Stomach (tissue), 9 donors: ENCODE data around the gene ZNF584. TPM values are rescaled to one million over a fixed set of nuclear protein-coding genes. Genes with fewer than 3 reads are reported as not detected.

Source experiments
- DNase-seq, 2 donors: peaks; one replicate each; pipeline versions ENCODE4 v3.0.0 to v3.0.0-alpha.2; 2013 to 2019
- H3K27ac ChIP-seq, 5 donors: fragments of 200-600 bp in 4 of 5; sonication (generic) in 4 of 5; one replicate each; pipeline ENCODE4 v1.5.1; 2013 to 2019; ENCODE audit warnings: mild to moderate bottlenecking in 1 of 5, moderate library complexity in 1 of 5
- H3K27me3 ChIP-seq, 3 donors: fragments of 200-600 bp; sonication (generic); one replicate each; pipeline ENCODE4 v1.5.1; 2017 to 2019; ENCODE audit warnings: mixed run types in 1 of 3
- H3K36me3 ChIP-seq, 4 donors: fragments of 200-600 bp; sonication (generic); 1 replicate in 3 of 4; 2 replicates in 1 of 4; pipeline ENCODE4 v1.5.1; 2016 to 2019
- H3K4me1 ChIP-seq, 4 donors: fragments of 200-600 bp; sonication (generic); one replicate each; pipeline ENCODE4 v1.5.1; 2016 to 2019
- H3K4me3 ChIP-seq, 4 donors: fragments of 200-600 bp; sonication (generic) in 3 of 4; one replicate each; pipeline ENCODE4 v1.5.1; 2016 to 2019; ENCODE audit warnings: mild to moderate bottlenecking in 1 of 4
- H3K9me3 ChIP-seq, 4 donors: fragments of 200-600 bp; sonication (generic); one replicate each; pipeline ENCODE4 v1.5.1; 2016 to 2019
- EP300 ChIP-seq: sonication (generic); formaldehyde crosslinking; IDR thresholded peaks from one replicate; pipeline ENCODE4 v1.6.1; 2017; ENCODE audit warnings: antibody characterized with exemption
- POLR2A ChIP-seq, 4 donors: fragments of 450-650 bp; IDR thresholded peaks; one replicate each; pipeline ENCODE4 v1.6.1; 2016; ENCODE audit warnings: antibody characterized with exemption in 4 of 4, control low read depth in 2 of 4, mild to moderate bottlenecking in 1 of 4, moderate library complexity in 1 of 4
- POLR2AphosphoS5 ChIP-seq, 3 donors: sonication (generic); formaldehyde crosslinking; IDR thresholded peaks; one replicate each; pipeline ENCODE4 v1.6.1; 2016; ENCODE audit warnings: antibody characterized with exemption in 3 of 3
- WGBS, 5 donors: extraction: QIAGEN DNeasy Blood & Tissue Kit in 3 of 5; methylation state at CpG; one replicate each; pipeline versions ENCODE4 v1.1.5 to v1.1.7; 2013 to 2018; 5-methylcytosine and 5-hydroxymethylcytosine counted together
- intact Hi-C: fragments of 100-400 bp; cut with DNase I; formaldehyde crosslinking; loops from one replicate; pipeline ENCODE4 v1.15.1; 2023; ENCODE audit warnings: low total_unique reads
- polyA plus RNA-seq, 3 donors: library from polyadenylated mRNA; stranded (reverse); fragments of 200-250 nt; gene quantifications; one replicate each; pipeline ENCODE4 v1.2.3, GENCODE V29; 2013
- total RNA-seq, 5 donors: library from RNA; depleted of rRNA; stranded (reverse); fragments of >200 nt; gene quantifications; one replicate each; pipeline versions ENCODE4 v1.1.0 to v1.2.3, GENCODE V29; 2014 to 2016
- TF ChIP-seq, protein P1 (sequence below), 7 experiments: fragments of 450-650 bp in 4 of 7; fragments of 200-600 bp in 3 of 7; sonication (generic) in 3 of 7; IDR thresholded peaks; one replicate each; pipeline ENCODE4 v1.5.1; 2016 to 2019; ENCODE audit warnings: antibody characterized with exemption in 7 of 7, control low read depth in 2 of 7, mild to moderate bottlenecking in 1 of 7
- donor health status: healthy with polysubstance abuse.
- donor health status: Bipolar disorder and iron deficiency.
- donor health status: healthy.

Gene ZNF584
- total and polyA plus RNA-seq, 8 donors: 5.4 to 114 (median 10.8) TPM; not detected in 1

DNA sequence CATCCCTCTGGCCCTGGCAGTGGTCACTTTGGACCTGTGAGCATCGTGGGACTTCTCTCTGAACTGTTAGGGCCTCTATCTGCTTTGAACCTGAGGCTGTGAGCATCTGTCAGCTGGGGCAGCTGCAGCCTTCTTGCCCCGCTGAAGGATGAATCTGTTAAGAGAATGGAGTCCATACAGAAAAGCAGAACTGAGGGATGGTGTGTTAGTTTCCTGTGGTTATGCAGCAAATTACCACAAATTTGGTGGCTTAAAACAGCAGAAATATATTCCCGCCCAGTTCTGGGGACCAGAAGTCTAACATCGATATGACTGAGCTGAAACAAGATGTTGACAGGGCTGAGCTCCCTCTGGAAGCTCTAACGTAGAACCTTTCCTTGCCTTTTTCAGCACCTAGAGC is 44.3 kb upstream of the ZNF584 start:
- WGBS, 5 donors: 70 to 84% (median 82%) methylated on average over 5 of the region's 5 CpGs
- H3K9me3 ChIP-seq: no peaks in the 10 kb centered on the region
- H3K36me3 ChIP-seq: peaks cover 0 to 16% (median 7%) of the 10 kb centered on the region in 4 donors
- intact Hi-C loops: no loop called here
- no peak overlapping the region for H3K4me3 ChIP-seq
- H3K4me1 ChIP-seq: peaks cover 4 to 20% (median 11%) of the 10 kb centered on the region in 4 donors
- TF ChIP-seq POLR2A (IDR thresholded peaks at IDR 0.05): no peak
- TF ChIP-seq, protein P1, sequence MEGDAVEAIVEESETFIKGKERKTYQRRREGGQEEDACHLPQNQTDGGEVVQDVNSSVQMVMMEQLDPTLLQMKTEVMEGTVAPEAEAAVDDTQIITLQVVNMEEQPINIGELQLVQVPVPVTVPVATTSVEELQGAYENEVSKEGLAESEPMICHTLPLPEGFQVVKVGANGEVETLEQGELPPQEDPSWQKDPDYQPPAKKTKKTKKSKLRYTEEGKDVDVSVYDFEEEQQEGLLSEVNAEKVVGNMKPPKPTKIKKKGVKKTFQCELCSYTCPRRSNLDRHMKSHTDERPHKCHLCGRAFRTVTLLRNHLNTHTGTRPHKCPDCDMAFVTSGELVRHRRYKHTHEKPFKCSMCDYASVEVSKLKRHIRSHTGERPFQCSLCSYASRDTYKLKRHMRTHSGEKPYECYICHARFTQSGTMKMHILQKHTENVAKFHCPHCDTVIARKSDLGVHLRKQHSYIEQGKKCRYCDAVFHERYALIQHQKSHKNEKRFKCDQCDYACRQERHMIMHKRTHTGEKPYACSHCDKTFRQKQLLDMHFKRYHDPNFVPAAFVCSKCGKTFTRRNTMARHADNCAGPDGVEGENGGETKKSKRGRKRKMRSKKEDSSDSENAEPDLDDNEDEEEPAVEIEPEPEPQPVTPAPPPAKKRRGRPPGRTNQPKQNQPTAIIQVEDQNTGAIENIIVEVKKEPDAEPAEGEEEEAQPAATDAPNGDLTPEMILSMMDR (IDR thresholded peaks at IDR 0.05): no peak
- no peak for TF ChIP-seq EP300
- TF ChIP-seq POLR2AphosphoS5 (IDR thresholded peaks at IDR 0.05): no peak
- no peaks in the 10 kb centered on the region for H3K27me3 ChIP-seq
- H3K27ac ChIP-seq: no peak overlapping the region
- DNase-seq: no peak

DNA sequence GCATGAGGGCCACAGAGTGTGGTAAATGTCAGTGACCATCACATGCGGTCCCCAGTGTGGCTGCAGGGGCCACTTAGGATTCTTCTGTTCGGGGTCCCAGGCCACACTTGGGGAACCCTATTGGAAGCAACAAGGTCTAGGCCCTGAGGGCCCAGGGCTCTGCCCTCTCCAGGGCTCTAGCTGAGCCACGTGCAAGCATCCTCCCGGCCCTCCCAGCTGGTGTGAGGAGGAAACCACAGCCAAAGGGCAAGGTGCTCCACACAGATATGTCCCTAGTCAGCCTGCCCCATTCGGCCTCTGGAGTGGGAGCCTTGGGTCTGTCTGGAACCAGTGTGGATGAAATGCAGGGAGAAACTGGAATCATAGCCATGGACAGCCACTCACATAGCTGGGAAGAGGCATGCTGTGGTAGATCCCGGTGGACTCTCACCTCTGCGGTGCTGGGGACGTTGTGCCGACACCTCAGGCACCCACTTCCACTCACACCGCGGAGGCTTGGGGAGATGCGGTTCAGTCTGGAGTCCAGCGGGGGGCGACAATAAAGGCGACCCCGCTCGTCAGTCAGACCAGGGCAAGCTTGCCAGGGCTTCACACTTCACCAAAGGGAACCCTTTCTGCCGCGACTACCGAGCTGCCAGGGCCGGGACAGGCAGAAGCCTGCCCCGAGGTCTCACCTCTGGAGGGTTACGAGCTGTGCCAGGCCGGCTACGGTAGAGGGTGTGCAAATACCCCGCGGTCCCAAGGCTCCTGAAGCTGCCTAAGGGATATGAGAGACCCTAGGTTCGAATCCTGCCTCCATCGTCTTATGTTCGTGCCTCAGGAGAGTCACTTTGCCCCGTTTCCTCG is 41.6 kb upstream of the ZNF584 start:
- peak in 1 of 2 donors; percentile 2 for DNase-seq
- intact Hi-C loops: no loop called here

GRCh38 chr19:58367698-58368454 is 40.6 kb upstream of the ZNF584 start:
- 52 to 85% (median 73%) methylated on average over 67 to 106 of the region's 106 CpGs for WGBS, 5 donors
- H3K27ac ChIP-seq: no peak overlapping the region
- H3K4me3 ChIP-seq: no peak overlapping the region
- intact Hi-C loops: no loop called here
- peaks cover 0 to 16% (median 7%) of the 10 kb centered on the region in 4 donors for H3K36me3 ChIP-seq
- no peaks in the 10 kb centered on the region for H3K27me3 ChIP-seq
- H3K9me3 ChIP-seq: no peaks in the 10 kb centered on the region
- TF ChIP-seq POLR2A (IDR thresholded peaks at IDR 0.05) (no peak), POLR2AphosphoS5 (IDR thresholded peaks at IDR 0.05) (no peak), EP300 (no peak)
- TF ChIP-seq, protein P1 (IDR thresholded peaks at IDR 0.05): no peak
- peak in 1 of 2 donors; percentile 13 for DNase-seq
- H3K4me1 ChIP-seq: peaks cover 0 to 11% (median 3%) of the 10 kb centered on the region in 4 donors

More for the DNA sequence above, 41.6 kb upstream of the ZNF584 start:
- H3K4me1 ChIP-seq: peaks cover under 1 to 14% (median 5%) of the 10 kb centered on the region in 4 donors
- H3K4me3 ChIP-seq: no peak overlapping the region
- TF ChIP-seq EP300: no peak
- TF ChIP-seq POLR2A (IDR thresholded peaks at IDR 0.05): no peak
- TF ChIP-seq, protein P1 (IDR thresholded peaks at IDR 0.05): no peak
- no peak for TF ChIP-seq POLR2AphosphoS5 (IDR thresholded peaks at IDR 0.05)
- no peak overlapping the region for H3K27ac ChIP-seq
- no peaks in the 10 kb centered on the region for H3K27me3 ChIP-seq
- H3K9me3 ChIP-seq: no peaks in the 10 kb centered on the region
- H3K36me3 ChIP-seq: peaks cover 0 to 16% (median 7%) of the 10 kb centered on the region in 4 donors
- WGBS, 5 donors: 88 to 93% (median 91%) methylated on average over 28 to 32 of the region's 32 CpGs

GRCh38 chr19:58368561-58369360 is 39.7 kb upstream of the ZNF584 start:
- 84 to 97% (median 89%) methylated on average over 25 to 68 of the region's 68 CpGs for WGBS, 5 donors
- H3K4me1 ChIP-seq: peaks cover 0 to 2% (median 0%) of the 10 kb centered on the region in 4 donors
- H3K36me3 ChIP-seq: peaks cover 0 to 16% (median 7%) of the 10 kb centered on the region in 4 donors
- H3K4me3 ChIP-seq: no peak overlapping the region
- H3K27me3 ChIP-seq: no peaks in the 10 kb centered on the region
- H3K9me3 ChIP-seq: no peaks in the 10 kb centered on the region
- H3K27ac ChIP-seq: no peak overlapping the region
- intact Hi-C loops: no loop called here
- TF ChIP-seq POLR2A (IDR thresholded peaks at IDR 0.05) (no peak), EP300 (no peak), POLR2AphosphoS5 (IDR thresholded peaks at IDR 0.05) (no peak)
- TF ChIP-seq, protein P1 (IDR thresholded peaks at IDR 0.05): no peak
- DNase-seq: peak in 1 of 2 donors; percentile 4
